Mesothelial cell of epicardium (in vitro differentiated cells): ENCODE data around the gene NPHS1. TPM values are rescaled to one million over a fixed set of nuclear protein-coding genes. Genes with fewer than 3 reads are reported as not detected.
A peak's percentile ranks its signal among the peaks of the same experiment; 100 is the strongest.

Experiments
- DNase-seq, 2 experiments: peaks; one replicate each; pipeline ENCODE4 v3.0.0; 2021; ENCODE audit warnings: low spot score in 2 of 2; ENCODE audit not compliant: unreplicated experiment in 2 of 2
- H3K27ac Mint-ChIP-seq: 2 replicates; pipeline ENCODE4 v1.8.0; 2021; ENCODE audit warnings: mixed read lengths
- H3K27me3 Mint-ChIP-seq: 2 replicates; pipeline ENCODE4 v1.8.0; 2021; ENCODE audit warnings: low read depth, mixed read lengths
- H3K36me3 Mint-ChIP-seq: 2 replicates; pipeline ENCODE4 v1.8.0; 2021; ENCODE audit warnings: mixed read lengths
- H3K4me1 Mint-ChIP-seq: 2 replicates; pipeline ENCODE4 v1.8.0; 2021; ENCODE audit warnings: mixed read lengths
- H3K4me3 Mint-ChIP-seq: 2 replicates; pipeline ENCODE4 v1.8.0; 2021; ENCODE audit warnings: mild to moderate bottlenecking, moderate library complexity, mixed read lengths
- H3K9me3 Mint-ChIP-seq: 2 replicates; pipeline ENCODE4 v1.8.0; 2021; ENCODE audit warnings: mixed read lengths
- CTCF ChIP-seq: fragments of 200-600 bp; sonication (generic); IDR thresholded peaks from one replicate; pipeline ENCODE4 v1.5.0; 2021; ENCODE audit warnings: antibody characterized with exemption; ENCODE audit not compliant: unreplicated experiment
- total RNA-seq: library from RNA; stranded (reverse); gene quantifications from 3 replicates; pipeline ENCODE4 v1.2.1, GENCODE V29; 2021

Gene NPHS1
- total RNA-seq, 1 donor from 2014 or later: 0.72 TPM

DNA sequence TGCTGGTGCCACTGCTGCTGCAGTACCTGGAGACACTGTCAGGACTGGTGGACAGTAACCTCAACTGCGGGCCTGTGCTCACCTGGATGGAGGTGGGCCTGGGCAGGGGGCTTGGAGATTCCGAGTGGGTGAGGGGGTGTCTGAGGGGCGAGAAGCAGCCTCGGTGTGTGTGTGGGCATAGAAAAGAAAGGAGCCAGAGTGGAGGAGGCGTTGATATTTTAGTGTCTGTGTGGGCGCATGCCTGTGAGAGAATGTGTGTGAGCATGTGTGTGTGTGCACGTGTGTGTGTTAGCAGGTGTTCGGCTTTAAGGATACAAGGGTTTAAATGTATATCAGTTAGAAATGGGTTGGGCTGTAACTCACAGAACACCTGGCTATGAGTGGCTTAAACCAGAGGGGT, 73.3 kb downstream of the NPHS1 start:
- Mint-ChIP-seq H3K27ac (no peak overlapping the region), H3K27me3 (peaks cover 4% of the 10 kb centered on the region), H3K4me1 (peaks cover 19% of the 10 kb centered on the region), H3K4me3 (no peak overlapping the region), H3K9me3 (no peaks in the 10 kb centered on the region), H3K36me3 (peaks cover 18% of the 10 kb centered on the region)
- no peak for DNase-seq
- no peak for TF ChIP-seq CTCF

- Mint-ChIP-seq H3K27ac (no peak overlapping the region), H3K4me1 (peaks cover 19% of the 10 kb centered on the region), H3K4me3 (peak overlapping the region; percentile 44), H3K27me3 (no peaks in the 10 kb centered on the region), H3K9me3 (no peaks in the 10 kb centered on the region), H3K36me3 (peaks cover 12% of the 10 kb centered on the region)
- no peak for TF ChIP-seq CTCF
- no peak for DNase-seq
These were observed 74.3 kb downstream of the NPHS1 start for GRCh38 chr19:35777961-35778360.

DNA sequence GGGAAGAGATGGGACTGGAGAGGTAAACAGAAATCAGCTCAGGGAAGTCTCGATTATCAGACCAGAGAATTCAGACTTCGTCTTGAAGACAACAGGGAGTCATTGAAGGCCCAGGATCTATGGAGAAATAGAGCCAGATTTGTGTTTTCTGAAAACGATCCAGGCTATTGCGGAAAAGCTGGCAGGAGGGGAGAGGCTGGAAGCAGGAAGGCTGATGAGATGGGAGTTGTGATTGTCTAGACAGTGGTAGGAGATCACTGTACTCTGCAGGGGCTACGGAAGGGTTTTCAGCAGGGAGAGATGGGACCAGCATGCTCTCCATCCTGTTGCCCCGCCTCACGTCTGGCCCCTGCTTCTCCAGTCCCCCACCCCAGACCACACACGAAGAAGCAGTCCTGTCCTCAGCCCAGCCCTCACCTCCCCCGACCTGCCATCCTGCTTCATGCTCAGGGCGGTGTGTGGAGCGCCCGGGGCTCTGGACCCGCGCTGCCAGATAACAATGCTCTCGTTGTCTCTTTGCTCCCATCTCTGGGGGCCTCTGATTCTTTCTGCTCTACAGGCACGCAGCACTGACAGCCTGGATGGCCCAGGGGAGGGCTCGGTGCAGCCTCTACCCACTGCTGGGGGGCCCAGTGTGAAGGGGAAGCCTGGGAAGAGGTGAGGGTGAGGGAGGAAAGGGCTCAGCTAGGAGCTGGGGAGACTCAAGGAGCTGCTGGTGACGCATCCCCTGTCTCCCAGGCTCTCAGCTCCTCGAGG, 75.0 kb downstream of the NPHS1 start:
- DNase-seq: no peak
- no peak for TF ChIP-seq CTCF

DNA sequence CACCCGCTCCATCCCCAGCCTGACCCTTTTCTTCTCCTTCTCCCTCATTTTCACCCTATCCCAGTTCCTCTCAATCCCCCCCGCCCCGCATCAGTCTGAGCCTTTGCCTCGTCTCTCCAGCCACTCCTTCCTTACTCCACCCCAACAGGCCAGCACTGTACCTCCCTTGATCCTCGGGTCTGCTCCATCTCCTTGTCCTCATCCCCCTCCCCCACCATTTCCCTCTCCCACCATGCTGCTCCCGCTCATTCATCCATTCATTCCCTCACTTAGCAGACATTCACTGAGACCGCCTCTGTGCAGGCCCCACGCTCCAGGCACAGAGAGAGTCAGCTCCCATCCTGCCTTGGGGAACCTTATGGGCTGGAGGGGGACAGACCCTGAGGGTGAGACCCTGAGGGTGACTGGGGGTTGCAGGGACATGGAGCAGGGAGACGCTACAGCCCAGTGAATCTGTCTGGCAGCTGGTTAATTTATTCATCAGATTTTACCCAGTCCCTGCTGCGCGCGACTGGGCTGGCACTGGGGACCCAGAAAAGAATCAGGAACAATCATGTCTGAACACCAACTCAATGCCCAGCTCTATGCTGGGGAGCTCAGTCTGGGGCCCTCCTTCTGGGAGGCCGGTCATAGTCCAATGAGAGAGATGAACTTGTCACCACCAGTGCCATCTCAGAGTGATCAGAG, 76.1 kb downstream of the NPHS1 start:
- H3K9me3 Mint-ChIP-seq: no peaks in the 10 kb centered on the region
- no peak for TF ChIP-seq CTCF
- peaks cover 3% of the 10 kb centered on the region for H3K36me3 Mint-ChIP-seq
- H3K4me1 Mint-ChIP-seq: peaks cover 19% of the 10 kb centered on the region
- H3K4me3 Mint-ChIP-seq: peak overlapping the region; percentile 71
- no peaks in the 10 kb centered on the region for H3K27me3 Mint-ChIP-seq
- DNase-seq: no peak
- peak overlapping the region; percentile 21 for H3K27ac Mint-ChIP-seq

More for the DNA sequence above, 75.0 kb downstream of the NPHS1 start:
- H3K27ac Mint-ChIP-seq: peak overlapping the region; percentile 30
- peak overlapping the region; percentile 71 for H3K4me3 Mint-ChIP-seq
- peaks cover 7% of the 10 kb centered on the region for H3K36me3 Mint-ChIP-seq
- H3K27me3 Mint-ChIP-seq: no peaks in the 10 kb centered on the region
- no peaks in the 10 kb centered on the region for H3K9me3 Mint-ChIP-seq
- peaks cover 19% of the 10 kb centered on the region for H3K4me1 Mint-ChIP-seq

Other genes with a start within 250 kb of the NPHS1 start
- gene HAUS5, start 239.8 kb downstream of the NPHS1 start, total RNA-seq: 28.7 to 33.8 TPM (median 29.0 TPM) in 3 replicates
- 63.7 to 70.6 TPM (median 66.4 TPM) in 3 replicates for gene RBM42, start 223.5 kb downstream of the NPHS1 start, total RNA-seq
- gene ETV2, start 210.8 kb downstream of the NPHS1 start, total RNA-seq: 1.4 to 2.1 TPM (median 1.5 TPM) in 3 replicates
- gene COX6B1, start 204.2 kb downstream of the NPHS1 start, total RNA-seq: 273 to 293 TPM (median 284 TPM) in 3 replicates
- gene UPK1A, start 186.0 kb downstream of the NPHS1 start, total RNA-seq: 1.8 to 2.3 TPM (median 2.0 TPM) in 3 replicates
- gene ZBTB32, start 147.9 kb downstream of the NPHS1 start, total RNA-seq: not detected in 3 replicates
- gene KMT2B, start 134.5 kb downstream of the NPHS1 start, total RNA-seq: 60.6 to 62.7 TPM (median 61.8 TPM) in 3 replicates
- gene IGFLR1, start 110.1 kb downstream of the NPHS1 start, total RNA-seq: 2.7 to 3.2 TPM (median 2.8 TPM) in 3 replicates
- 39.4 to 42.5 TPM (median 42.4 TPM) in 3 replicates for gene U2AF1L4, start 107.1 kb downstream of the NPHS1 start, total RNA-seq
- 45.2 to 54.9 TPM (median 45.7 TPM) in 3 replicates for gene PSENEN, start 106.9 kb downstream of the NPHS1 start, total RNA-seq
- gene LIN37, start 103.9 kb downstream of the NPHS1 start, total RNA-seq: 11.8 to 12.9 TPM (median 12.0 TPM) in 3 replicates
- 18.8 to 21.7 TPM (median 20.3 TPM) in 3 replicates for gene HSPB6, start 95.5 kb downstream of the NPHS1 start, total RNA-seq
- 45.1 to 50.5 TPM (median 46.6 TPM) in 3 replicates for gene PROSER3, start 94.3 kb downstream of the NPHS1 start, total RNA-seq
- 74.0 to 79.9 TPM (median 75.4 TPM) in 3 replicates for gene ARHGAP33, start 76.9 kb downstream of the NPHS1 start, total RNA-seq
- gene PRODH2, start 39.7 kb downstream of the NPHS1 start, total RNA-seq: not detected in 3 replicates
- 1.4 TPM in 3 replicates for gene KIRREL2, start 4.4 kb upstream of the NPHS1 start, total RNA-seq
- 137 to 151 TPM (median 146 TPM) in 3 replicates for gene APLP1, start 16.1 kb upstream of the NPHS1 start, total RNA-seq
- gene NFKBID, start 48.0 kb upstream of the NPHS1 start, total RNA-seq: 16.3 to 18.9 TPM (median 17.1 TPM) in 3 replicates
- gene HCST, start 50.0 kb upstream of the NPHS1 start, total RNA-seq: 0.62 to 1.4 TPM (median 0.92 TPM) in 3 replicates
- not detected in 3 replicates for gene TYROBP, start 55.8 kb upstream of the NPHS1 start, total RNA-seq
- 25.7 to 28.5 TPM (median 27.5 TPM) in 3 replicates for gene LRFN3, start 83.9 kb upstream of the NPHS1 start, total RNA-seq
- gene SDHAF1, start 142.7 kb upstream of the NPHS1 start, total RNA-seq: 10.6 to 12.4 TPM (median 12.0 TPM) in 3 replicates
- gene SYNE4, start 156.3 kb upstream of the NPHS1 start, total RNA-seq: 16.8 to 17.0 TPM (median 17.0 TPM) in 3 replicates
- gene ALKBH6, start 161.7 kb upstream of the NPHS1 start, total RNA-seq: 26.3 to 28.9 TPM (median 28.7 TPM) in 3 replicates
- 58.5 to 59.0 TPM (median 59.0 TPM) in 3 replicates for gene CLIP3, start 180.4 kb upstream of the NPHS1 start, total RNA-seq
- gene THAP8, start 201.8 kb upstream of the NPHS1 start, total RNA-seq: 8.9 to 9.7 TPM (median 9.2 TPM) in 3 replicates
- gene WDR62, start 202.4 kb upstream of the NPHS1 start, total RNA-seq: 5.1 to 7.1 TPM (median 5.9 TPM) in 3 replicates